Stimulated activated CD8-positive, alpha-beta memory T cell treated with anti-CD3 and anti-CD28 coated beads, Interleukin-7, amount 100 ng/mL, for 1 hour (primary cell): ENCODE results near the gene CSRP1.
A peak's percentile ranks its signal among the peaks of the same experiment; 100 is the strongest.

Source experiments
- DNase-seq, 2 donors: peaks; one replicate each; pipeline ENCODE4 v3.0.0-alpha.2; 2020; ENCODE audit warnings: low read depth in 2 of 2

The CSRP1 gene

GRCh38 chr1:201455098-201455497, 51.8 kb downstream of the CSRP1 start:
- no peak for DNase-seq

GRCh38 chr1:201454608-201455007, 52.3 kb downstream of the CSRP1 start:
- no peak for DNase-seq

GRCh38 chr1:201452866-201453265, 54.1 kb downstream of the CSRP1 start:
- no peak for DNase-seq

GRCh38 chr1:201450721-201451291, 56.1 kb downstream of the CSRP1 start:
- no peak for DNase-seq

GRCh38 chr1:201448990-201449389, 57.9 kb downstream of the CSRP1 start:
- DNase-seq = no peak

- peak; percentile 6 to 14 for DNase-seq
Measured at GRCh38 chr1:201447903-201448871, 58.7 kb downstream of the CSRP1 start.

- no peak for DNase-seq
Measured at GRCh38 chr1:201445310-201445709, 61.6 kb downstream of the CSRP1 start.

- no peak for DNase-seq
Measured at GRCh38 chr1:201444792-201445191, 62.1 kb downstream of the CSRP1 start.

- no peak for DNase-seq
Measured at GRCh38 chr1:201443747-201444146, 63.2 kb downstream of the CSRP1 start.

- DNase-seq = no peak
Measured at GRCh38 chr1:201436969-201437368, 70.0 kb downstream of the CSRP1 start.

GRCh38 chr1:201436393-201436792, 70.5 kb downstream of the CSRP1 start:
- DNase-seq = no peak

GRCh38 chr1:201434266-201434665, 72.7 kb downstream of the CSRP1 start:
- no peak for DNase-seq

- DNase-seq = no peak
Measured at GRCh38 chr1:201433609-201434008, 73.3 kb downstream of the CSRP1 start.
